CD4-positive, alpha-beta T cell treated with Interleukin-6 at 100 ng/mL for 8 hours (primary cell): ENCODE data around the gene NECTIN2.
"Not testable (repeated sequence)": the region's sequence is repeated elsewhere in the genome, so short reads cannot be mapped to it uniquely, and the experiment has no call there.

Source experiments
- DNase-seq: peaks from one replicate; pipeline ENCODE4 v3.0.0-alpha.2; 2020; ENCODE audit warnings: mixed read lengths, low spot score

The NECTIN2 gene

GRCh38 chr19:44817725-44818465 is 28.2 kb upstream of the NECTIN2 start:
- DNase-seq: no peak

GRCh38 chr19:44818466-44819031 is 27.5 kb upstream of the NECTIN2 start:
- DNase-seq: no peak

- no peak for DNase-seq
Observed at GRCh38 chr19:44819246-44819832, 26.8 kb upstream of the NECTIN2 start.

- no peak for DNase-seq
Observed at GRCh38 chr19:44820648-44821609, 25.2 kb upstream of the NECTIN2 start.

- DNase-seq: no peak
Observed at GRCh38 chr19:44822177-44822576, 23.9 kb upstream of the NECTIN2 start.

GRCh38 chr19:44822670-44823372 is 23.3 kb upstream of the NECTIN2 start:
- no peak for DNase-seq

- DNase-seq: no peak
Observed at GRCh38 chr19:44823373-44823698, 22.8 kb upstream of the NECTIN2 start.

- DNase-seq: no peak
Observed at GRCh38 chr19:44824761-44825160, 21.3 kb upstream of the NECTIN2 start.

GRCh38 chr19:44832875-44833274 is 13.2 kb upstream of the NECTIN2 start:
- DNase-seq: not testable (repeated sequence)

GRCh38 chr19:44834399-44834798 is 11.7 kb upstream of the NECTIN2 start:
- not testable (repeated sequence) for DNase-seq

GRCh38 chr19:44839276-44839675 is 6.8 kb upstream of the NECTIN2 start:
- DNase-seq: no peak

GRCh38 chr19:44840811-44841210 is 5.3 kb upstream of the NECTIN2 start:
- no peak for DNase-seq

- DNase-seq: no peak
Observed at GRCh38 chr19:44841231-44841630, 4.9 kb upstream of the NECTIN2 start.

- no peak for DNase-seq
Observed at GRCh38 chr19:44845286-44845611, 848 bp upstream of the NECTIN2 start.

- DNase-seq: no peak
Observed at GRCh38 chr19:44846455-44847143, 502 bp downstream of the NECTIN2 start.

GRCh38 chr19:44847144-44848035 is 1.3 kb downstream of the NECTIN2 start:
- no peak for DNase-seq

GRCh38 chr19:44848036-44848811 is 2.1 kb downstream of the NECTIN2 start:
- DNase-seq: no peak

GRCh38 chr19:44848812-44849447 is 2.8 kb downstream of the NECTIN2 start:
- no peak for DNase-seq

- no peak for DNase-seq
Observed at GRCh38 chr19:44850641-44851109, 4.6 kb downstream of the NECTIN2 start.
